GM21528 (cell line): ENCODE data around the gene CCDC83.
"Not testable (repeated sequence)": the region's sequence is repeated elsewhere in the genome, so short reads cannot be mapped to it uniquely, and the experiment has no call there.

ENCODE experiments used
- ATAC-seq: cut with Tn5 transposase; IDR thresholded peaks from one replicate; pipeline ENCODE4 v1.9.1; 2021; ENCODE audit warnings: mild to moderate bottlenecking, moderate library complexity; ENCODE audit not compliant: unreplicated experiment, low FRiP score

The CCDC83 gene

GRCh38 chr11:85884581-85885021, 29.4 kb downstream of the CCDC83 start:
- no peak for ATAC-seq

DNA sequence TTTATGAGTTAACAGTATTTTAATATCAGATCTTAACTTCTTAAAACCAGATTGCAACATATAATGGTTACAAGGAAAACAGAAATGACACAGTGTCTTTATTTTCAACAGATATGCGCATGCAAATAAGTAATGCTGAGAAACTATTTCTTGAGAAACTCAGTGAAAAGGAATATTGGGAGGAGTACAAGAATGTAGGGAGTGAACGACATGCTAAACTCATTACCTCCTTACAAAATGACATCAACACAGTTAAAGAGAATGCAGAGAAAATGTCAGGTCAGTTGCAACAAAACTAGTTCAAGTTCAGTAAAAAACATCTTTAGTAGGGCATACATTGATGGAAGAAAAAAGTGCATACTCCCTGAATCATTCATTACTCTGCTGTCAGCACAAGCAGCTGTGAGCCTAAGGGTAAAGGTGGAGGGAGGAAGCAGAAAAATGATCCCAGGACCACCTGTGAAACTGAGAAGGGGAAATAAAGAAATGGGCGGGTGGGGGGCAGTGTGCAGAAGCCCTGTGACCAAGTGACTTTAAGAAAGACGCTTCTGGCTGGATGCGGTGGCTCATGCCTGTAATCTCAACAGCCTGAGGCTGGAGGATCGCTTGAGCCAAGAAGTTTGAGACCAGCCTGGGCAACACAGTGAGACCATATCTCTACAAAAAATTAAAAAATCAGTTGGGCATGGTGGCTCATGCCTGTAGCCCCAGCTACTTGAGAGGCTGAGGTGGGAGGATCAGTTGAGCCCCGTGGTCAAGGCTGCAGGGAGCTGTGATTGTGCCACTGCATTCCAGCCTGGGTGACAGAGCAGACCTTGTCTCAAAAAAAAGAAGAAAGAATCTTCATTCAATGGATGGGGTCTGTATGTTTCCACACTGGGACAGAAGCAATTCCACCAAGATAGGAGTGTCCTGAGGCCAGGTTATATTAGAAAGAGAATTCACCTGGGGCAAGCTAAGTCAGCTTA, 31.2 kb downstream of the CCDC83 start:
- no peak for ATAC-seq

DNA sequence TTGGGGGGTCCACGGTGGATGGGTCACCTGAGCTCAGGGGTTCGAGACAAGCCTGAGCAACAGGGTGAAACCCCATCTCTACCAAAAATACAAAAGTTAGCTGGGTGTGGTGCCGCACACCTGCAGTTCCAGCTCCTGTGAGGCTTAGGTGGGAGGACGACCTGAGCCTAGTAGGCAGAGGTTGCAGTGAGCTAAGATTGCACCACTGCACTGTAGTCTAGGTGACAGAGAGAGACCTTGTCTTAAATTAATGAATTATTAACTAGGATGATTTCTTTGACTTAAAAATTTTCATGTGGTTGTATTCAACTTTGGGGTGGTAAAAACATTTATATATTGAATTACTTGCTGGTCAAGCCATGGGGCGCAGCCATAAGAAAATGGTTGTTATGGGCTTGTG, 33.9 kb downstream of the CCDC83 start:
- ATAC-seq: no peak

- ATAC-seq: no peak
Measured at GRCh38 chr11:85889676-85890579, 34.7 kb downstream of the CCDC83 start.

GRCh38 chr11:85893395-85893794, 38.2 kb downstream of the CCDC83 start:
- no peak for ATAC-seq

DNA sequence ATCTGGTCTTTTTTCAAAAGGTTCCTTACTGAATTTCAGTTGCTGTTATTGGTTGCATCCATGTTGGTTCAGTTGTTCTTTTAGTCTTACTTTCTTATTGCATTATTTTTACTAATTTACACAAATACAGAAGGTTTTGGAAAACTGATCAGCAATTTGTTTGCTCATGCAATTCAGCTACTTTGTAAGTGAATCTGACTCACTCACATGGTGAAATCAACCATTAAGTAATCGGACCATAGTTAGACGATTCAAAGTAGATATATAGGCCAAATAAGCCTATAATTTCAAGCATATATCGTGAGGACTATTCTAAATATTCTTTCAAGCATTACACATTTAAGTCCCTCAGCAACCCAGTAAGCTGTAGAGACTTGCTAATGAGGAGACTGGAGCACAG, 41.7 kb downstream of the CCDC83 start:
- ATAC-seq: no peak

DNA sequence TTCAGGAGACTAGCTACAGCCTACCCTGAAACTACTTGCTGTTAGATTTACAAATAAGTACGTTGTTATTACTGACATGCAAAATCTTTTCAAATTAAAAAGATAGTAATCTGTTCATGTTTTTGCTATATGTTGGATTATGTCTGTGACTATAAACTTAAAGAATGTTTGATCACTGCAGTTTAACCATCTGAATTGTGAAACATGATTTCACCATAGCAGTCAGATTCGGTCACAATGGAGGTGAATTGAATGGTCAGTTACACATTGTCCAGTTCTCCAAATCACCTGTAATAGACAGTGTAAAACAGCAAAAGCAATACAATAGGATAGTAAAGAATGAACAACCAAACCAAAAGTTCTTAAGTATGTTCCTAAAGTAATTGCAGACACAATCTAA, 43.3 kb downstream of the CCDC83 start:
- ATAC-seq: no peak

GRCh38 chr11:85902353-85902752, 47.2 kb downstream of the CCDC83 start:
- ATAC-seq: no peak

DNA sequence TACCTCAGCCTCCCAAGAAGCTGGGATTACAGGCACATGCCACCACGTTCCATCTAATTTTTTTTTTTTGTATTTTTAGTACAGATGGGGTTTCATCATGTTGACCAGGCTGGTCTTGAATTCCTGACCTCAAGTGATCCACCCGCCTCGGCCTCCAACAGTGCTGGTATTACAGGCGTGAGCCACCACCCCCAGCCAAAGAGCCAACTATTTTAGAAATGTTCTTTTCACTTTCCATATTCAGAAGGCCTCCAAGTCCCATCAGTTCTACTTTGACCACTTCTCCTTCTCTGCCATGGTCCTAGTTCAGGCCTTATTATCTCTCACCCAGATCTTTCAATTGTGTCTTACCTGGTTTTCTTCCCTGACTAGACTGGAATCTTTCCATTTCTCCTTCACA, 48.2 kb downstream of the CCDC83 start:
- no peak for ATAC-seq

- no peak for ATAC-seq
Measured at GRCh38 chr11:85903811-85904210, 48.6 kb downstream of the CCDC83 start.

GRCh38 chr11:85912414-85912813, 57.2 kb downstream of the CCDC83 start:
- no peak for ATAC-seq

DNA sequence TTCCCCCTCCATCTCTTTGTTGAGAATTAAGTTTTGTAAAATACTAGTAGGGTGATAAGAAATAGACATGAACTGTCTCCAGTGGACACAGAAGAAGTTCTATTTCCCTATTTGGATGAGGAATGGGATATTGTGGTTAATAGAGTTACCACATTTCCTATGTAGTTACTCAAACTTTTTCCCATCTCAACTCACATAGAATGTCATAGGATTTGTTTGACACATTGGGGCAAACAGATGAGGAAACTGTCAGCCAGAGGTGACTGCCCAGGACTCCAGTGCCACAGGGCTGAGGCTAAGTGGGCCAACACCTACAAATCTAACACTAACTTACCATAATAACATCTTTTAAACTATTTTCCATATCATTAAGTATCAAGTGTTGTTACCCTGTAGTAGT, 58.3 kb downstream of the CCDC83 start:
- ATAC-seq: no peak

- ATAC-seq: no peak
Measured at GRCh38 chr11:85914425-85914824, 59.2 kb downstream of the CCDC83 start.

DNA sequence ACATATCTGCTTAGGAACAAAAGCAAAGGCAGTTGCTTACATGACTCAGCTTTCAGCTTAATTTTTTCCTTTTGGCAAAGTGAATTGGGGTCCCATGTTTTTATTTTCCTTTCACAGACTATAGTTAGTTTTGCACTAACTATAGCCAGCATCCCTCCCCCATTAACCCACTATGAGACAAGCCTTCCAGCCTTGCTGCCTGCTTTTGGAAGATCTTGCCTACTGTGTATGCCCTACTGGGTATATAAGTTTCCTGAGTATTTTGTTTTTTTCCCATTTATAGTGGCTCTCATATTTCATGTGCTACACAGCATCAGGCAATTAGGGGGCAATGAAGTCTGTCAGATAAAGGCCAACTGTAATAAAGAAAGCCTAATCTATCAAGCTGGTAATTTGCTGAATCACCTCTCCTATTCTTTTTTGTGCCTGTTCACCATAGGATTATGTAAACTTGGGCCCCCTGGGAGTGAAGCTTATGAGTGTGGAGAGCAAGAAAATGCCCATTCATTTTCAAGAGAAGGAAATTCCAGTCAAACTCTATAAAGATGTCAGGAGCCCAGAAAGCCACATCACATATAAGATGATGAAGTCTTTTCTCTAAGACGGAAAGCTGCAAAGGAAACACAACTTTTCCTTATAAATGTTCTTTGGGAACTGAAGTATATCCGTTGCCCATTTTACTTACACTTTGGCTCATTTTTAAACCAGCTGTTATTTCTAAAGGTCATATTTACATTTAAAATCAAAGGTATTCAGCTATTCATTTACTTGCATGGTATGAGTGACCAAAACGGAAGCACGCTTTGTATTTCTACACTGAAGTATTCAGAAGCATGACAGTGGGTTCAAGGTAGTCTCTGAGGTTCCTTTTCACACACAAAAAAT, 64.0 kb downstream of the CCDC83 start:
- no peak for ATAC-seq

GRCh38 chr11:85922367-85922766, 67.2 kb downstream of the CCDC83 start:
- no peak for ATAC-seq

GRCh38 chr11:85923455-85923854, 68.3 kb downstream of the CCDC83 start:
- ATAC-seq: no peak

GRCh38 chr11:85926653-85927214, 71.6 kb downstream of the CCDC83 start:
- not testable (repeated sequence) for ATAC-seq

DNA sequence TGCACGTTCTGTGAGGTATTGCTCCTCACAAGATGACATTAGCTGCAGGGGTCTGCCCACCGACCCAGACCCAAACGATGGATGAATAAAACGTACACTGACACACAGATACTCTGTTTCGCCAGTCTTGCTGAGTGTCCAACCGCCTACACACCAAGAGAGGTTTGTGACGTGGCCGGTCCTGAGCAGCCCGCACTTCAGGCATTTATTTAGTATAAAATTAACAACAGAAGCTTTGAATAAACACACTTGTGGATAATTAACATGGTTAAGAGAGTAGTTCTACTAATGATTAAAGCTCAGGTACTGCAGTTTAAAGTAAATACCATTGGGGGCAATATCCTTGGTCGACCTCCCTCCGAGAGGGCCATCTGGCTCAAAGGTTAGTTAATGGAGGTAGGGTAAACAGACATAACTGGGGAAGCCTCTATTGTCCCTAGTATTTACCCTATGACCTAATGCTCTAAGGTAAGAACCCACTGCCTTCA, 75.7 kb downstream of the CCDC83 start:
- ATAC-seq: no peak

GRCh38 chr11:85934596-85935169, 79.5 kb downstream of the CCDC83 start:
- no peak for ATAC-seq
